Fibroblast of skin of left biceps (primary cell): ENCODE data around the gene GRIK1.

ENCODE experiments used
- DNase-seq, 2 experiments: peaks; one replicate each; pipeline ENCODE4 v3.0.0-alpha.2; 2013; ENCODE audit warnings: low read depth in 2 of 2

The GRIK1 gene

DNA sequence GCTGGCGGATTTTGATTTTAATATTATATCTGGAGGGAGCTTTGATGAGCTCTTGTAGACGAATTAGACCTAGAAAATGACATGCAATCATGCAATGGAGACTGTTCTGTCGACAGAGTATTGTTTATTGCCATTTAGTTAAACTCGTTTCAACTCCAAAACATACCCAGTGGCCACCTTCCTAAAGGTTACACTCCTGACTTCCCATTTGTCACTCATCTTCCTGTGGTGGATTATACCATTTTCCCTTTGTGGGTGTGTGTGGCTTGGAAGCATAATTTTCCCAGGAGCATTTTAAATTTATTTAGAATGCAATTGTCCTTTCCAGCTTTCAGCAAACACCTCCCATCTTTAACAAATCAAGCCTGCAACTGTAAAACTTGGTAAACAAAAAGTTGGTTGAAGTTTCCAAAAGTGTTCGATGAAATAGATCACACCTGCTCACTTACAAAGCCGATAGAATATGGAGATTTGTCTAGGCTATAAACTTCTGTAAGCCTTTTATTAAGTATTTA, 266.6 kb downstream of the GRIK1 start:
- DNase-seq, result no peak

GRCh38 chr21:29671728-29672127, 268.1 kb downstream of the GRIK1 start:
- DNase-seq, result no peak

- DNase-seq, result no peak
Measured at GRCh38 chr21:29670228-29670627, 269.6 kb downstream of the GRIK1 start.

DNA sequence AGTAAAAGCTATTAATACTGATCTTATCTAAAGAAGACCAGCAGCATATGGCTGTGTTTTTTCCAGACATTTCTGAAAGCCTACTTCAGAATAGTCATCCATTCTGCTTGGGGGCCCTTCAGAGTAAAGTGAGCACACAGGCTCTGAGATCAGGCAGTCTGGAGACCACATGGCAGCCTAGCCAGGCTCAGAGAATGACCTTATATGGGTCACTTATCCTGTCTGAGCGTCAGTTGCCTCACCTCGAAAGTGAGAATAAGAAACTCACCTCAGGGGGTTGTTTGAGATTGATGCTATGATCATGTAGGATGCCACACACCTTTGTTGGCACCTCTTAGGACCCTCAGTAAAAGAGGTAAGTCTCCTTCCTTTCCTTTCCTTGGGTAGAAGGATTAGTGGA, 270.4 kb downstream of the GRIK1 start:
- no peak for DNase-seq

- no peak for DNase-seq
Measured at GRCh38 chr21:29667651-29668050, 272.1 kb downstream of the GRIK1 start.

GRCh38 chr21:29664615-29665014, 275.2 kb downstream of the GRIK1 start:
- DNase-seq, result no peak

DNA sequence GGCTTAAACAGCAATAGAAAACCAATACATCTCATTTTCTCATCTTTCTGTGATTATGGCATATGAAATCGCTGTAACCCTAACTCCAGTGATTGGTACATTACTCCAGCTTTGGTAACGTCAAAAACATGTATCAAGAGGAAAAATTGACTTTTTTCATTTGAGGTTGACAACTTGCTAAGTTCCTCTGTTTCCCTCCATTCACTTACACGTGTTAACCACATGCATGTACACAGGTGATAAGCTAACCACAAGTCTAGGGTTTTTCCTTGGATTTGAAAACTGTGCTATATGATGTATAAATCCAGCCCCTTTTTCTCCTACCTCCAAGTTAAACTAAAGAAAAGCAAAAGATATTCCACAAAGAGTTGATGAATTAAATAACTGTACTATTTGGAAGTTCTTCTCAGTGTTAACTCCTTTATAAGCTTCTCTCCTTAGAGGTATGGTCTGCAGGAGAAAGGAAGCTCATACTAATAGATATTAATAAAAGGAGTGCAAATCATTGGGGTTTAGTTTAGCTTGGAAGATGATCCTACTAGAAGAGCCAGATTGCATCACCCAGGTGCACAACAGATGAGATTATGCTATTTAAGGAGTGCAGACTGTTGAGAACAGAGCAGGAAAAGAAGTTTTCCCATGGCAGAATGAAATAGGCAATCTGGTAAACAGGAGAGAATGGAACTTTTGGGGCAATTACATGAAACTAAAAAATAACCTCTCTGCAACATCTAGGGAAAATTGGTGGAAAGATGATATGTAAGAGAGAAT, 277.9 kb downstream of the GRIK1 start:
- DNase-seq, result no peak

DNA sequence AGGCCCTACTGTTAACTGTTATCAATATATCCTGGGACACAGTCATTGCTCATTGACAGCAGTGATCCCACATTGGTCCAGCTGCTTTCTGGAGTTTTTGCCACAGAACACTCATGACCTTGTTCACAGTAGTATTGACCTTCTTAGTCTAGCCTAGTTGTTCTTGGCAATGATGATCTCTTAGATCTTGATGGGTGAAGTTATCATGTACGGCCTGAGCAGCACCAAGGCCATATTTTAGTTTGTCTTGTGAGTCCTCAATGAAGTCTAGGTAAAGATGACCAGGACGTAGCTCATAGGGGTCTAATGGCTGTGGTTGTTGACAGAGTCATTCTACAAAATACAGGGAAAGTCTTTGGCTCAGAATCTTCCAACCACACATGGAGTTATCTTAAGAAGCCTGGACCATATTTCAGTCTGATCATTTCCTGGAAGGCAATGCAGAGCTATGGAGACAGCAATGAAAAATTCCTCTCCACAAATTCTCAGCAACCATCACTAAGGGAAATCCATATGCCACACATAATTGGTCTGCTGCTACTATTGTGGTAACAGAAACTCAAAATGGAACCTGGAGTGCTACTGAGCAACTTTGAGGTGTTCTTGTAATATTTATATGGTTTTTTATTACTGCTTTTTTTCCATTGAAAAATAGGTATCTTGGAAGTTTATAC, 279.6 kb downstream of the GRIK1 start:
- DNase-seq, result no peak

DNA sequence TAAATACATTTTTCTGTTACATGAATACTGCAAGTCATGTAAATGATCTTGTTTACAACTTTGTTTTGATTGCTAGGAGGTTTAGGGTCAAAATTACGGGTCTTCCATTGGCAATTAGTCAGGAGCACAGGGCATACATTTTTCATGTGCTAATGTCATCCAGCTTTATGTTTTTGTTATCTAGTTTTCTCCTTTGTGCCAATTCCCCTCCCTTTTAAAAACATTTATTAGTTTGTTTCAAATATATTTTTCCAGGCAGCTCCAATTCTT, 280.9 kb downstream of the GRIK1 start:
- no peak for DNase-seq

- no peak for DNase-seq
Measured at GRCh38 chr21:29658177-29658933, 281.4 kb downstream of the GRIK1 start.

DNA sequence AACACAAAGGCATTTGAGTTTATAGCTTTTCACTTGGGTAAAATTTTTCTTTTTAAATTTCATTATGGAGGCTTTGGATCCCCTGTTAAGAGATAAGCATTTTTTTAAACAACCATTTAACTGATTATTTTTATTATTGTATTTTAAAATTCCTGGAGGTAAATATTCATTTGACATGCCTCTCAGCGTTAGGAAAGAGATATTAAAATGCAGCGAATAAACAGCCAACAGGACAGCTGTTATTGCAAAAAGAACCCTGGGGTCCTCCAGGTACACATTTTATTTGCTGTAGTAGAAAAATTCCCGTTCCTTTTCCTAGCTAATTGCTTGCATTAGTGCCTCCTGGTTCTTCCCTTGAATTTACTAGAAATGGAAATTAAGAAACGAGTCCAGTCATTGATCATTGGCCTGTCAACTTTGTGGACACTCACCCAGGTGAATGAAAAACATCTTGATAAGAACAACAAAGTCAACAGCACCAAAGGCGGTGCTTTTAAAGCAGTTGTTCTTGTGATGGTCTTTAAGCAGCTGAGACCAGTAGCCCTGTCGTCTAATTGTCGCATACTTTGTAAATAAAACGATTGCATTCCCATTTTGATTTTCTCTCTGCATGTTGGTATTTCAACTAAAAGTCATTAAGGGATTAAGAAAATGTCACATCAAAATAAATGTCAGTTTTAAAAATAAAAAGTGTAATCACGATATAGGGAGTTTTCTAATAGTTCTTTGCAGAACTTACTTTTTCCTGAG, 282.4 kb downstream of the GRIK1 start:
- DNase-seq, result no peak

GRCh38 chr21:29656504-29657239, 283.1 kb downstream of the GRIK1 start:
- DNase-seq, result peak; percentile 37 to 39

DNA sequence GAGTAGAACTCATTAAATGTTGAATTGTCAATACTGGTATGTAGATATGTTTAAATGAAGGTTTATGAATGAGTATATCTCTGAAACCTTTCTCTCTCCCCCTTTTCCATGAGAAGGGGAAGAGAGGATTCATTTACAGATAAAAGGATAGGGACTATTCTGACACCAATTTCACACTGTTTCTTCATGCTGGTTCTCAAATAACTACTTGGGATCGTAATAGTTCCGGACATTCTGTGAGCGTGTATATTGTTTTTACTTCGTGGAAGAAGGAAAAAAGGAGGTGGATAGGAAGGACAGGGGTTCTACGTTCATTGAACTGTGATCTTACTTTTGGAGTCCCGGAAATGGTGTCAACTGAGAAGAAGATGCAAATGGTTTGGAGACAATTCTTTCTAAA, 284.2 kb downstream of the GRIK1 start:
- DNase-seq, result no peak

GRCh38 chr21:29654855-29655254, 284.9 kb downstream of the GRIK1 start:
- no peak for DNase-seq

GRCh38 chr21:29654203-29654602, 285.6 kb downstream of the GRIK1 start:
- DNase-seq, result no peak

- no peak for DNase-seq
Measured at GRCh38 chr21:29650523-29651022, 289.2 kb downstream of the GRIK1 start.

DNA sequence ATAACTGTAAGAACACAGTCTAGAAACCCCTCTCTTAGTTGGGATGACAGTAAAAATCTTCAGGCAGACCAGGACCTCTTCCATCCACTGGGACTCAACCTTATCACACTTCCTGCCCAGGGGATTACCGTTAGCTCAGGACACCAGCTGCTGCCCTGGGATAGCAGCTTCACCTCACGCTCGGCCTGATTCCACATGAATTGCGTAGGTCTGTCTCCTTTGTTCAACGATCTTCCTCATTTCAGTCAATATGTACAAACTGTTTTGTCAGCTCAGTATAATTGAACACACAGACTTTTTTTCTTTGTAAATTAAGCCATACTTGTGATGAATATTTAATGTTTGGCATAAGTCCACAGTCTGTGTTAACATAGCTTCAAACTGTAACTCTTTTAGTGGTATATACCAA, 290.4 kb downstream of the GRIK1 start:
- DNase-seq, result no peak

DNA sequence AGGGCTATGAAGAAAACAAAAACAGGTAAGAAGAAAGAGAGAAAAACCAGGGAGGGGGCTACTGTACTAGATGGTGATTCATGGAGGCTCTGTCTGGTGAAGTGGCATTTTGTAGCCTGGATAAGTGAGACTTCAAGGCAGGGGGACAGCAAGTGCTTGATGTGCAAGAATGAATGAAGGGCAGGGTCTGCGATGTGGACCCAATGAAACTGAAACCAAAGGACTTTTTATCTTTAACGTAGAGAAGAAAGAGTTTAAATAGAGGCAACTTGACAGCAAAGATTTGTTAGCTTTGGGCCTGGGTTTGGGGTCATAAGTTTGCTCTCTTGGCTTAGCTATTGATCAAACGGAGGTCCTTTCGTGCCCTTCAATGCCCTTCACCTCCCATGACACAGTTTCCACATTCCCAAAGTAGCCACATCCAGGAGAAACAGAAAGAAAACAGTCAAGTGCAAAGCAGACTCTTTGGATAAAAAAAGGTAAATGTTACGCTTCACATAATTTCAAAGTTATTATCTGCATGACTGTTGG, 291.0 kb downstream of the GRIK1 start:
- DNase-seq, result no peak

DNA sequence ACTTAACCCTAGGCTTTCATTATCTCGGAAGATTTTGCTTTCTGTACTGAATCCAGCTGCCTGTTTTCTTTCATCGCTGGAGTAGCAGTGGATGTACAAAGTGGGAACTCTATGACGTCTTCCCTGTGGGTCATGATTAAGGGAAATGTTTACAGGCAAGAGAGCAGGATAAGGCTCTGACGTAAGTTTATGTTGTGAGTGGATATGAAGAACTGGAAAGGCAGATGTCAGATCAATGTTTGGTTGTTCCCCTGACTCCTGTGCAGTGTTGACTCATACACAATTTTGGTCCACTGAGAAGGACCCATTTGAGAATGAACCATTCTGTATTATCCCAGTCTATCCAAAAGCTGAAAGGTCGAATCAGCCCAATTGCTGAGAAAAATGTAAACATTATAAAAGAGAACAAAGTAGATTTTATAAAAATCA, 292.4 kb downstream of the GRIK1 start:
- no peak for DNase-seq

- DNase-seq, result no peak
Measured at GRCh38 chr21:29645666-29646553, 293.9 kb downstream of the GRIK1 start.
